Measurements from ENCODE around the gene CFAP73. TPM values are rescaled to one million over a fixed set of nuclear protein-coding genes. Genes with fewer than 3 reads are reported as not detected.

Gene CFAP73
- total and polyA plus RNA-seq, 10 of the 15 experiments (the other 5 are each of a cell fraction or from before 2014, with no cell fraction given), result 0.18 TPM; not detected in 9

DNA sequence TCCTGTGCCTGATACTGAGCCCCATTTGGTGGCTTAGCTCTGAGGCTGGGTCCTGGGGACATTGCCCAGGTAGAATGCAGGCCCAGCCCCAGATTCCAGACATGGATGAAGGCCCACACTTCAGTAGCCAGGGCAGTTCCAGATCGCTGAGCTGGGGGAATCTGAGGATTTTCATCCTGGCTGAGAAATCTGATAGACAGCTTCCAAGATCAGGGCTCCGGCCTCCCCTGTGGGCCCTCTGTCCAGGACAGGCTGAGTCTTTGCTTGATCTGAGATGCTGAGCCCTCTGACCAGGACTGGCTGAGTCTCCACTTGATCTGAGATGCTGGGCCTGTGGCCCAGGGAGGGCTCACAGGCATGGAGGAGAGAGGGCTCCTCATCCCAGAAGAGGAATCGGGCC, 10.7 kb upstream of the CFAP73 start:
- FAIRE-seq (no peak), ATAC-seq (no peak), DNase-seq (ENCODE audit: low read depth, low spot score) (no peak)
- no peaks in the 10 kb centered on the region for H3K79me2 ChIP-seq (ENCODE audit: control insufficient read depth, insufficient read depth, low read length)
- no peaks in the 10 kb centered on the region for H3K36me3 ChIP-seq (ENCODE audit: control insufficient read depth in 2 of 2, insufficient read depth in 2 of 2, low read length in 1 of 2)
- 20% methylated on average over 3 of the region's 3 CpGs for WGBS (ENCODE audit: insufficient coverage, insufficient replicate concordance, low lambda C conversion rate, missing lambda C conversion rate)
- H3K27ac ChIP-seq (ENCODE audit: control insufficient read depth, insufficient read depth), result no peak overlapping the region
- SMC1A ChIA-PET (ENCODE audit: uncharacterized antibody, unreplicated experiment), result interaction anchor here (1.4 to 1.7 kb wide), 3 partner anchors 9 to 90 kb away, joined by 3 to 6 read pairs (median 6); no protein-coding TSS in a partner anchor
- no peak overlapping the region for H3K9ac ChIP-seq (ENCODE audit: control insufficient read depth, insufficient read depth, low read length)
- H3K27me3 ChIP-seq (replicated peaks in 1 of 2; ENCODE audit: control insufficient read depth in 2 of 2, insufficient read depth in 2 of 2, low read length in 1 of 2), result no peaks in the 10 kb centered on the region; a peak in 2 of 4 replicates
- BruUV-seq (replicated peaks), result no TSS peak
- H3K4me2 ChIP-seq (ENCODE audit: control insufficient read depth, insufficient read depth), result no peak overlapping the region
- H2AFZ ChIP-seq (ENCODE audit: control insufficient read depth, low read depth, low read length), result no peak overlapping the region
- intact Hi-C loops (cut with micrococcal nuclease; ENCODE audit: unreplicated experiment) (no loop called here), in situ Hi-C loops (cut with MboI) (no loop called here)
- H3K4me3 ChIP-seq, result no peak overlapping the region
- H3K9me3 ChIP-seq (replicated peaks; ENCODE audit: control insufficient read depth, insufficient read depth, low read length), result no peaks in the 10 kb centered on the region
- CTCF ChIA-PET, result interaction anchor here (1.1 to 2.2 kb wide), 3 partner anchors 11 to 31 kb away, joined by 4 to 10 read pairs (median 5); no protein-coding TSS in a partner anchor
- H3K4me1 ChIP-seq (ENCODE audit: control insufficient read depth, insufficient read depth, low read length), result no peaks in the 10 kb centered on the region; the same call in 1 of the 2 replicates
- RAD21 ChIA-PET (ENCODE audit: unreplicated experiment), result no interaction called here
- H4K20me1 ChIP-seq (ENCODE audit: control insufficient read depth, insufficient read depth), result no peaks in the 10 kb centered on the region
- TF ChIP-seq, protein P1, sequence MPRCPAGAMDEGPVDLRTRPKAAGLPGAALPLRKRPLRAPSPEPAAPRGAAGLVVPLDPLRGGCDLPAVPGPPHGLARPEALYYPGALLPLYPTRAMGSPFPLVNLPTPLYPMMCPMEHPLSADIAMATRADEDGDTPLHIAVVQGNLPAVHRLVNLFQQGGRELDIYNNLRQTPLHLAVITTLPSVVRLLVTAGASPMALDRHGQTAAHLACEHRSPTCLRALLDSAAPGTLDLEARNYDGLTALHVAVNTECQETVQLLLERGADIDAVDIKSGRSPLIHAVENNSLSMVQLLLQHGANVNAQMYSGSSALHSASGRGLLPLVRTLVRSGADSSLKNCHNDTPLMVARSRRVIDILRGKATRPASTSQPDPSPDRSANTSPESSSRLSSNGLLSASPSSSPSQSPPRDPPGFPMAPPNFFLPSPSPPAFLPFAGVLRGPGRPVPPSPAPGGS (IDR thresholded peaks at IDR 0.05; ENCODE audit: borderline replicate concordance, insufficient read depth, low read depth, low read length, poor library complexity, severe bottlenecking), result no peak
- TF ChIP-seq CREM (IDR thresholded peaks at IDR 0.05; ENCODE audit: low read depth), result no peak
- TF ChIP-seq, protein P2, sequence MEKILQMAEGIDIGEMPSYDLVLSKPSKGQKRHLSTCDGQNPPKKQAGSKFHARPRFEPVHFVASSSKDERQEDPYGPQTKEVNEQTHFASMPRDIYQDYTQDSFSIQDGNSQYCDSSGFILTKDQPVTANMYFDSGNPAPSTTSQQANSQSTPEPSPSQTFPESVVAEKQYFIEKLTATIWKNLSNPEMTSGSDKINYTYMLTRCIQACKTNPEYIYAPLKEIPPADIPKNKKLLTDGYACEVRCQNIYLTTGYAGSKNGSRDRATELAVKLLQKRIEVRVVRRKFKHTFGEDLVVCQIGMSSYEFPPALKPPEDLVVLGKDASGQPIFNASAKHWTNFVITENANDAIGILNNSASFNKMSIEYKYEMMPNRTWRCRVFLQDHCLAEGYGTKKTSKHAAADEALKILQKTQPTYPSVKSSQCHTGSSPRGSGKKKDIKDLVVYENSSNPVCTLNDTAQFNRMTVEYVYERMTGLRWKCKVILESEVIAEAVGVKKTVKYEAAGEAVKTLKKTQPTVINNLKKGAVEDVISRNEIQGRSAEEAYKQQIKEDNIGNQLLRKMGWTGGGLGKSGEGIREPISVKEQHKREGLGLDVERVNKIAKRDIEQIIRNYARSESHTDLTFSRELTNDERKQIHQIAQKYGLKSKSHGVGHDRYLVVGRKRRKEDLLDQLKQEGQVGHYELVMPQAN (conservative IDR thresholded peaks at IDR 0.05), result no peak
- no peak for TF ChIP-seq POLR2AphosphoS2 (IDR thresholded peaks at IDR 0.05; ENCODE audit: low read depth, low read length)
- TF ChIP-seq, protein P3, sequence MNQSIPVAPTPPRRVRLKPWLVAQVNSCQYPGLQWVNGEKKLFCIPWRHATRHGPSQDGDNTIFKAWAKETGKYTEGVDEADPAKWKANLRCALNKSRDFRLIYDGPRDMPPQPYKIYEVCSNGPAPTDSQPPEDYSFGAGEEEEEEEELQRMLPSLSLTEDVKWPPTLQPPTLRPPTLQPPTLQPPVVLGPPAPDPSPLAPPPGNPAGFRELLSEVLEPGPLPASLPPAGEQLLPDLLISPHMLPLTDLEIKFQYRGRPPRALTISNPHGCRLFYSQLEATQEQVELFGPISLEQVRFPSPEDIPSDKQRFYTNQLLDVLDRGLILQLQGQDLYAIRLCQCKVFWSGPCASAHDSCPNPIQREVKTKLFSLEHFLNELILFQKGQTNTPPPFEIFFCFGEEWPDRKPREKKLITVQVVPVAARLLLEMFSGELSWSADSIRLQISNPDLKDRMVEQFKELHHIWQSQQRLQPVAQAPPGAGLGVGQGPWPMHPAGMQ (IDR thresholded peaks at IDR 0.05; ENCODE audit: borderline replicate concordance), result no peak
- TF ChIP-seq TCF3 (IDR thresholded peaks at IDR 0.05; ENCODE audit: borderline replicate concordance, insufficient read depth, low read depth, low read length), result no peak
- TF ChIP-seq SREBF2 (IDR thresholded peaks at IDR 0.05; ENCODE audit: low read length), result no peak
- POLR2A ChIA-PET, result no interaction called here
